ENCODE data around the gene GK2.

Gene GK2

GRCh38 chr4:79425586-79425985, 17.6 kb upstream of the GK2 start:
- Histone ChIP-seq H3K4me3 (ENCODE audit: low read length in 2 of 2) (no peak overlapping the region), H3K36me3 (ENCODE audit: control insufficient read depth in 2 of 2, insufficient read depth in 2 of 2, low read length in 2 of 2) (no peaks in the 10 kb centered on the region), H3K27ac (ENCODE audit: low read length) (no peak overlapping the region), H3K9me3 (ENCODE audit: control insufficient read depth in 2 of 2, low read length in 2 of 2) (no peaks in the 10 kb centered on the region), H3K9ac (ENCODE audit: low read length in 2 of 2) (no peak overlapping the region), H3K27me3 (ENCODE audit: control insufficient read depth in 1 of 2, insufficient read depth in 2 of 2, low read length in 2 of 2) (no peaks in the 10 kb centered on the region), H3K4me1 (ENCODE audit: control insufficient read depth, insufficient read depth, low read length) (peaks cover 7% of the 10 kb centered on the region)

- no peak overlapping the region for H3K4me3 ChIP-seq (ENCODE audit: low read length in 2 of 2)
- H3K4me1 ChIP-seq (ENCODE audit: control insufficient read depth, insufficient read depth, low read length), result peaks cover 3% of the 10 kb centered on the region
- H3K27me3 ChIP-seq (ENCODE audit: control insufficient read depth in 1 of 2, insufficient read depth in 2 of 2, low read length in 2 of 2), result no peaks in the 10 kb centered on the region
- H3K36me3 ChIP-seq (ENCODE audit: control insufficient read depth in 2 of 2, insufficient read depth in 2 of 2, low read length in 2 of 2), result no peaks in the 10 kb centered on the region
- no peak overlapping the region for H3K27ac ChIP-seq (ENCODE audit: low read length)
- no peak overlapping the region for H3K9ac ChIP-seq (ENCODE audit: low read length in 2 of 2)
- H3K9me3 ChIP-seq (ENCODE audit: control insufficient read depth in 2 of 2, low read length in 2 of 2), result no peaks in the 10 kb centered on the region
Observed at GRCh38 chr4:79421483-79421882, 13.5 kb upstream of the GK2 start.

GRCh38 chr4:79413886-79414285, 5.9 kb upstream of the GK2 start:
- H3K9me3 ChIP-seq (ENCODE audit: control insufficient read depth in 2 of 2, low read length in 2 of 2), result no peaks in the 10 kb centered on the region
- no peak overlapping the region for H3K9ac ChIP-seq (ENCODE audit: low read length in 2 of 2)
- no peaks in the 10 kb centered on the region for H3K4me1 ChIP-seq (ENCODE audit: control insufficient read depth, insufficient read depth, low read length)
- no peaks in the 10 kb centered on the region for H3K36me3 ChIP-seq (ENCODE audit: control insufficient read depth in 2 of 2, insufficient read depth in 2 of 2, low read length in 2 of 2)
- H3K4me3 ChIP-seq (ENCODE audit: low read length in 2 of 2), result no peak overlapping the region
- H3K27ac ChIP-seq (ENCODE audit: low read length), result no peak overlapping the region
- no peaks in the 10 kb centered on the region for H3K27me3 ChIP-seq (ENCODE audit: control insufficient read depth in 1 of 2, insufficient read depth in 2 of 2, low read length in 2 of 2)

- Histone ChIP-seq H3K36me3 (ENCODE audit: control insufficient read depth in 2 of 2, insufficient read depth in 2 of 2, low read length in 2 of 2) (no peaks in the 10 kb centered on the region), H3K4me1 (ENCODE audit: control insufficient read depth, insufficient read depth, low read length) (no peaks in the 10 kb centered on the region), H3K27me3 (ENCODE audit: control insufficient read depth in 1 of 2, insufficient read depth in 2 of 2, low read length in 2 of 2) (no peaks in the 10 kb centered on the region), H3K9ac (ENCODE audit: low read length in 2 of 2) (no peak overlapping the region), H3K4me3 (ENCODE audit: low read length in 2 of 2) (no peak overlapping the region), H3K27ac (ENCODE audit: low read length) (no peak overlapping the region), H3K9me3 (ENCODE audit: control insufficient read depth in 2 of 2, low read length in 2 of 2) (no peaks in the 10 kb centered on the region)
Observed at GRCh38 chr4:79413032-79413885, 5.2 kb upstream of the GK2 start.

- Histone ChIP-seq H3K9ac (ENCODE audit: low read length in 2 of 2) (no peak overlapping the region), H3K36me3 (ENCODE audit: control insufficient read depth in 2 of 2, insufficient read depth in 2 of 2, low read length in 2 of 2) (no peaks in the 10 kb centered on the region), H3K4me3 (ENCODE audit: low read length in 2 of 2) (no peak overlapping the region), H3K27me3 (ENCODE audit: control insufficient read depth in 1 of 2, insufficient read depth in 2 of 2, low read length in 2 of 2) (no peaks in the 10 kb centered on the region), H3K27ac (ENCODE audit: low read length) (no peak overlapping the region), H3K9me3 (ENCODE audit: control insufficient read depth in 2 of 2, low read length in 2 of 2) (no peaks in the 10 kb centered on the region), H3K4me1 (ENCODE audit: control insufficient read depth, insufficient read depth, low read length) (no peaks in the 10 kb centered on the region)
Observed at GRCh38 chr4:79404666-79405065, 3.4 kb downstream of the GK2 start.

- no peaks in the 10 kb centered on the region for H3K4me1 ChIP-seq (ENCODE audit: control insufficient read depth, insufficient read depth, low read length)
- H3K27ac ChIP-seq (ENCODE audit: low read length), result no peak overlapping the region
- no peak overlapping the region for H3K4me3 ChIP-seq (ENCODE audit: low read length in 2 of 2)
- no peaks in the 10 kb centered on the region for H3K9me3 ChIP-seq (ENCODE audit: control insufficient read depth in 2 of 2, low read length in 2 of 2)
- H3K9ac ChIP-seq (ENCODE audit: low read length in 2 of 2), result no peak overlapping the region
- no peaks in the 10 kb centered on the region for H3K27me3 ChIP-seq (ENCODE audit: control insufficient read depth in 1 of 2, insufficient read depth in 2 of 2, low read length in 2 of 2)
- H3K36me3 ChIP-seq (ENCODE audit: control insufficient read depth in 2 of 2, insufficient read depth in 2 of 2, low read length in 2 of 2), result no peaks in the 10 kb centered on the region
Observed at GRCh38 chr4:79403356-79403755, 4.7 kb downstream of the GK2 start.

- no peaks in the 10 kb centered on the region for H3K27me3 ChIP-seq (ENCODE audit: control insufficient read depth in 1 of 2, insufficient read depth in 2 of 2, low read length in 2 of 2)
Observed at GRCh38 chr4:79402332-79402851, 5.6 kb downstream of the GK2 start.

GRCh38 chr4:79399076-79399475, 9.0 kb downstream of the GK2 start:
- no peak overlapping the region for H3K4me3 ChIP-seq (ENCODE audit: low read length in 2 of 2)
- no peaks in the 10 kb centered on the region for H3K27me3 ChIP-seq (ENCODE audit: control insufficient read depth in 1 of 2, insufficient read depth in 2 of 2, low read length in 2 of 2)
- H3K9ac ChIP-seq (ENCODE audit: low read length in 2 of 2), result no peak overlapping the region
- no peak overlapping the region for H3K27ac ChIP-seq (ENCODE audit: low read length)
- H3K9me3 ChIP-seq (ENCODE audit: control insufficient read depth in 2 of 2, low read length in 2 of 2), result no peaks in the 10 kb centered on the region
- no peaks in the 10 kb centered on the region for H3K36me3 ChIP-seq (ENCODE audit: control insufficient read depth in 2 of 2, insufficient read depth in 2 of 2, low read length in 2 of 2)
- no peaks in the 10 kb centered on the region for H3K4me1 ChIP-seq (ENCODE audit: control insufficient read depth, insufficient read depth, low read length)

More at GRCh38 chr4:79402332-79402851, 5.6 kb downstream of the GK2 start:
- Histone ChIP-seq H3K36me3 (ENCODE audit: control insufficient read depth in 2 of 2, insufficient read depth in 2 of 2, low read length in 2 of 2) (no peaks in the 10 kb centered on the region), H3K27ac (ENCODE audit: low read length) (no peak overlapping the region), H3K9ac (ENCODE audit: low read length in 2 of 2) (no peak overlapping the region), H3K4me3 (ENCODE audit: low read length in 2 of 2) (no peak overlapping the region), H3K4me1 (ENCODE audit: control insufficient read depth, insufficient read depth, low read length) (no peaks in the 10 kb centered on the region), H3K9me3 (ENCODE audit: control insufficient read depth in 2 of 2, low read length in 2 of 2) (no peaks in the 10 kb centered on the region)

- no peak overlapping the region for H3K4me3 ChIP-seq (ENCODE audit: low read length in 2 of 2)
- H3K27ac ChIP-seq (ENCODE audit: low read length), result no peak overlapping the region
- H3K4me1 ChIP-seq (ENCODE audit: control insufficient read depth, insufficient read depth, low read length), result no peaks in the 10 kb centered on the region
- H3K9ac ChIP-seq (ENCODE audit: low read length in 2 of 2), result no peak overlapping the region
- no peaks in the 10 kb centered on the region for H3K27me3 ChIP-seq (ENCODE audit: control insufficient read depth in 1 of 2, insufficient read depth in 2 of 2, low read length in 2 of 2)
- no peaks in the 10 kb centered on the region for H3K9me3 ChIP-seq (ENCODE audit: control insufficient read depth in 2 of 2, low read length in 2 of 2)
- H3K36me3 ChIP-seq (ENCODE audit: control insufficient read depth in 2 of 2, insufficient read depth in 2 of 2, low read length in 2 of 2), result no peaks in the 10 kb centered on the region
Observed at GRCh38 chr4:79397951-79398350, 10.1 kb downstream of the GK2 start.

GRCh38 chr4:79396794-79397193, 11.2 kb downstream of the GK2 start:
- Histone ChIP-seq H3K9ac (ENCODE audit: low read length in 2 of 2) (no peak overlapping the region), H3K27me3 (ENCODE audit: control insufficient read depth in 1 of 2, insufficient read depth in 2 of 2, low read length in 2 of 2) (no peaks in the 10 kb centered on the region), H3K27ac (ENCODE audit: low read length) (no peak overlapping the region), H3K4me1 (ENCODE audit: control insufficient read depth, insufficient read depth, low read length) (no peaks in the 10 kb centered on the region), H3K36me3 (ENCODE audit: control insufficient read depth in 2 of 2, insufficient read depth in 2 of 2, low read length in 2 of 2) (no peaks in the 10 kb centered on the region), H3K9me3 (ENCODE audit: control insufficient read depth in 2 of 2, low read length in 2 of 2) (no peaks in the 10 kb centered on the region), H3K4me3 (ENCODE audit: low read length in 2 of 2) (no peak overlapping the region)

GRCh38 chr4:79395841-79396240, 12.2 kb downstream of the GK2 start:
- Histone ChIP-seq H3K4me3 (ENCODE audit: low read length in 2 of 2) (no peak overlapping the region), H3K9me3 (ENCODE audit: control insufficient read depth in 2 of 2, low read length in 2 of 2) (no peaks in the 10 kb centered on the region), H3K27ac (ENCODE audit: low read length) (no peak overlapping the region), H3K4me1 (ENCODE audit: control insufficient read depth, insufficient read depth, low read length) (no peaks in the 10 kb centered on the region), H3K27me3 (ENCODE audit: control insufficient read depth in 1 of 2, insufficient read depth in 2 of 2, low read length in 2 of 2) (no peaks in the 10 kb centered on the region), H3K36me3 (ENCODE audit: control insufficient read depth in 2 of 2, insufficient read depth in 2 of 2, low read length in 2 of 2) (no peaks in the 10 kb centered on the region), H3K9ac (ENCODE audit: low read length in 2 of 2) (no peak overlapping the region)

All from stomach smooth muscle (tissue), 2 donors.